Large intestine (tissue), 3 donors: Measurements from ENCODE around the gene TP53BP1. TPM values are rescaled to one million over a fixed set of nuclear protein-coding genes. Genes with fewer than 3 reads are reported as not detected.

ENCODE experiments used
- DNase-seq, 2 donors: peaks; one replicate each; pipeline versions ENCODE4 v3.0.0 to v3.0.0-alpha.2; 2013
- H3K27ac ChIP-seq: one replicate; pipeline ENCODE4 v1.5.1; 2013; ENCODE audit warnings: low read length
- H3K27me3 ChIP-seq: 2 replicates; pipeline ENCODE4 v1.6.1; 2013; ENCODE audit warnings: low read length; ENCODE audit not compliant: control insufficient read depth, insufficient read depth
- H3K36me3 ChIP-seq: 2 replicates; pipeline ENCODE4 v1.6.1; 2013; ENCODE audit warnings: low read length; ENCODE audit not compliant: control insufficient read depth, insufficient read depth
- H3K4me1 ChIP-seq: one replicate; pipeline ENCODE4 v1.6.1; 2013; ENCODE audit warnings: low read length; ENCODE audit not compliant: control insufficient read depth, insufficient read depth
- H3K4me3 ChIP-seq: one replicate; pipeline ENCODE4 v1.5.1; 2013; ENCODE audit warnings: low read length
- H3K9me3 ChIP-seq: one replicate; pipeline ENCODE4 v1.6.1; 2013; ENCODE audit warnings: mild to moderate bottlenecking, low read depth, low read length, moderate library complexity; ENCODE audit not compliant: control insufficient read depth
- WGBS: methylation state at CpG from one replicate; pipeline ENCODE4 v1.1.5; 2013; ENCODE audit warnings: low lambda C conversion rate; ENCODE audit not compliant: insufficient coverage; 5-methylcytosine and 5-hydroxymethylcytosine counted together
- polyA plus RNA-seq: library from polyadenylated mRNA; unstranded; fragments of 120-200 nt; gene quantifications from one replicate; pipeline ENCODE4 v1.2.1, GENCODE V29; 2013

TP53BP1 gene
- polyA plus RNA-seq, 1 donor = 35.6 TPM

DNA sequence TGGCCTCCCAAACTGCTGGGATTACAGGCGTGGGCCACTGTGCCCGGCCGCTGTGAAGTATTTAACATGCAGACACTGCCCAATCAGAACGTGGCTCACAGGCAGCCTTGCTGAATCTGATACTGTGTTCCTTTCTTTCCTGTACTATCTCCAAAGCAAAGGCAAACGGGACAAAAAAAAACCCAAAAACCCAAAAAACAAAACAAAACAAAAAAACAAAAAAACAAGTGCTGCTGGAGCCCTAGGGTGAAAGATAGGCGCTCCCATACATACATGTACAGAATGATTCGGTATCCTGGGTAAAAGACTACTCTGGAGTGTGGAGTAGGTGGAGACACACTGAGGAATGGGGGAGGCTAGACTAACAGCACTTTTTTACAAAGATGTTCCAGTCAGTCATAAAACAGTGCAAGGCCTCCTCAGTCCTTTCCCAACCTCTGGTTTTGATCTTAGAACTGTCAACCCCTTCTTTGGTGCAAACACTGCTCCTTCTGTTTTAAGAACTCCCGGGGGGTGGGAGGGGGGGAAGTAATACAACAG is 16.8 kb upstream of the TP53BP1 start:
- no peak for DNase-seq
- WGBS = 50% methylated on average over 1 of the region's 8 CpGs
- peak overlapping the region; percentile 85 for H3K27ac ChIP-seq
- H3K9me3 ChIP-seq = no peaks in the 10 kb centered on the region
- peaks cover 16% of the 10 kb centered on the region for H3K4me1 ChIP-seq
- H3K27me3 ChIP-seq = no peaks in the 10 kb centered on the region
- H3K36me3 ChIP-seq = no peaks in the 10 kb centered on the region
- peak overlapping the region; percentile 66 for H3K4me3 ChIP-seq

DNA sequence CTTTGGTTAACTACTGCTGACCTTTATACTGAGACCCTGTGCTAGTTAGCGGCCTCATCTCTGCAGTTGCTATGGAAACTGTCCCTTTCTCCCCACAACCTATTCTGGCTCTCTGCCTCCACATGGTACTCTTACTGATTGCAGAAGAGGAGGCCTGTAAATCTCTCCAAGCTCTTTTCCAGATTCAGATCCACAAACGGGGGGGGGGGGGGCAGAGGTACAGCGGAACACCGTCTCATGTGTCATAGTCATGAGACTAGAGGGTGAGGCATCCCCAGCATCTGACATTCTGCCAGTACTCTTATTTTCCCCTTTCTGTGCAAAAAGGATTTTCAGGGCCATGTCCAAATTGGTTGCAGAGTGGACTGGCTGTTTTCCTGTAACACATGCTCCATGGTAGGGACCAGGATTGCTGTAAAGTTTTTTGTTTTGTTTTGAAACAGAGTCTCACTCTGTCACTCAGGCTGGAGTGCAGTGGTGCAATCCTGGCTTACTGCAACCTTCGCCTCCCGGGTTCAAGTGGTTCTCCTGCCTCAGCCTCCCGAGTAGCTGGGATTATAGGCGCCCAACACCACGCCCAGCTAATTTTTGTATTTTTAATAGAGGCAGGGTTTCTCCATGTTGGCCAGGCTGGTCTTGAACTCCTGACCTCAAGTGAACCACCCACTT is 16.2 kb upstream of the TP53BP1 start:
- no peaks in the 10 kb centered on the region for H3K36me3 ChIP-seq
- no peaks in the 10 kb centered on the region for H3K9me3 ChIP-seq
- no peak for DNase-seq
- no peaks in the 10 kb centered on the region for H3K27me3 ChIP-seq
- peaks cover 16% of the 10 kb centered on the region for H3K4me1 ChIP-seq
- peak overlapping the region; percentile 85 for H3K27ac ChIP-seq
- no peak overlapping the region for H3K4me3 ChIP-seq
- WGBS = no CpG with 5 or more reads among the region's 9 CpGs

DNA sequence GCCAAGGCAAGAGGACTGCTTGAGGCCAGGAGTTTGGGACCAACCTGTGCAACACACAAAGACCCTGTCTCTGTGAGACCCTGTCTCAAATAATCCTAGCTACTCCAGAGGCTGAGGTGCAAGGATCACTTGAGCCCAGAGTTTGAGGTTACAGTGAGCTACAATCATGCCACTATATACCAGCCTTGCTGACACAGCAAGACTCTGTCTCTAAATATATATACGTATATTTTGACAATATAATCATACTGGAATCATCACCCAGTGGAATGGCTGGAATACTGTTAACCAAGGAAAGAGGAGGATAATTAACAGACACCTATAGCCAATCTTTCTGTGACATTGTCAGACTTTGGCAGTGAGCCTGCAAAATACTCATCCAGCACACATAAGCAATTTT is 15.5 kb upstream of the TP53BP1 start:
- Histone ChIP-seq H3K36me3 (no peaks in the 10 kb centered on the region), H3K9me3 (no peaks in the 10 kb centered on the region), H3K27ac (no peak overlapping the region), H3K27me3 (no peaks in the 10 kb centered on the region), H3K4me3 (no peak overlapping the region), H3K4me1 (peaks cover 16% of the 10 kb centered on the region)
- DNase-seq = no peak
- no CpG with 5 or more reads among the region's 1 CpG for WGBS

DNA sequence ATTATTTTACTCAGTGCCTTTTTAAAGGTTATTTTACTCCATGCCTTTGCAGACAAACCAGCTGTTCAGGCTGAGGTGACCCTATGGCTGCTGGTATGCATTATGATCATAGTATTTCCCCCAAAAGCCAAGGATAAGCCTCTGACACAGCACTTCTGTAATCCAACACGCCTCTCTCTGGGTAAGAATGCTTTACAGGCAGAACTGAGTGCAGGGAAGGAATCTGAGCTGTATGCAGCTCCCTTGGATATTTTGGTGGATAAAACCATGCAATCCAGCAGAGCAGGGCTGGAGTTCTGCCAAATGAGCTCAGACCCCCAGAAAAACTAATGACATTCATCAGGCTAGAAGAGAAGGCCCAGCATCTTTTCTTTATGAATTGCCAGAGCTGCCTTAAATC is 12.8 kb upstream of the TP53BP1 start:
- Histone ChIP-seq H3K27ac (no peak overlapping the region), H3K9me3 (no peaks in the 10 kb centered on the region), H3K27me3 (no peaks in the 10 kb centered on the region), H3K4me3 (no peak overlapping the region), H3K36me3 (no peaks in the 10 kb centered on the region), H3K4me1 (peaks cover 8% of the 10 kb centered on the region)
- DNase-seq = no peak
- no CpG with 5 or more reads among the region's 1 CpG for WGBS

DNA sequence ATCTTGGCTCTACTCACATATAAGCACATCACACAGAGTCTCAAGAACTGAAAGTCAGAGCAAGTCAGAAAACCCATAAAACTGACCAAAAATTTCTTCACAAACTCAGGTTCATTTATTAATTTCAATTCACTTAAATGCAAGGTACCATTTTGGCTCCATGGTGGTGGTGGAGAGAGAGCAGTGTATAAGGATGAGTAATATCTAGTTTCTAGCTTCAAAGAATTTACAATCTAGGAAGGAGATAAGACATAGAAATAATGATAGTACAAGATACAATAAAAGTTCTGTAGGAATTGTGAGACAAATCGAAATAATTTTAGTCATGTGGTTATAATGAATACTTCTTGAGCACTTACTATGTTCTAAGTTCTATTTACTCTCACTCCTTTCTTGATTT is 6.7 kb upstream of the TP53BP1 start:
- no peaks in the 10 kb centered on the region for H3K4me1 ChIP-seq
- no peaks in the 10 kb centered on the region for H3K27me3 ChIP-seq
- 100% methylated on average over 1 of the region's 1 CpG for WGBS
- H3K9me3 ChIP-seq = no peaks in the 10 kb centered on the region
- no peak overlapping the region for H3K4me3 ChIP-seq
- no peak for DNase-seq
- H3K27ac ChIP-seq = no peak overlapping the region
- no peaks in the 10 kb centered on the region for H3K36me3 ChIP-seq

DNA sequence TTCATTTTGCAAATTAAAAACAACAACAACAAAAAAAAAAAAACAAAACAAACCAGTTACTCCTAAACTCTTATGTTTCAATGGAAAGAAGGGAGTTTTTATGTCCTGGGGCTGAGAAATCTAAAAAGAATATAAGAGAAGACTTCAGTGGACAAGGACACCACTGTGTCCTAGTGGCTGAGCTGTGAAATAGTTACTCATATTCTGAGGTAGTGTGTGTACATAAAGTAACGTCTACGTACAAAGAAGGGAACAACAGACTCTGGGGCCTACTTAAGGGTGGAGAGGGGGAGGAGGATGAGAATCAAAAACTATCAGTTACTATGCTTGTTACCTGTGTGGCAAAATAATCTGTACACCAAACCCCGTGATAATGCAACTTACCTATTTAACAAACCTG is 6.0 kb upstream of the TP53BP1 start:
- DNase-seq = no peak
- no CpG with 5 or more reads among the region's 3 CpGs for WGBS
- Histone ChIP-seq H3K4me1 (no peaks in the 10 kb centered on the region), H3K4me3 (no peak overlapping the region), H3K9me3 (no peaks in the 10 kb centered on the region), H3K27me3 (no peaks in the 10 kb centered on the region), H3K27ac (no peak overlapping the region), H3K36me3 (no peaks in the 10 kb centered on the region)

DNA sequence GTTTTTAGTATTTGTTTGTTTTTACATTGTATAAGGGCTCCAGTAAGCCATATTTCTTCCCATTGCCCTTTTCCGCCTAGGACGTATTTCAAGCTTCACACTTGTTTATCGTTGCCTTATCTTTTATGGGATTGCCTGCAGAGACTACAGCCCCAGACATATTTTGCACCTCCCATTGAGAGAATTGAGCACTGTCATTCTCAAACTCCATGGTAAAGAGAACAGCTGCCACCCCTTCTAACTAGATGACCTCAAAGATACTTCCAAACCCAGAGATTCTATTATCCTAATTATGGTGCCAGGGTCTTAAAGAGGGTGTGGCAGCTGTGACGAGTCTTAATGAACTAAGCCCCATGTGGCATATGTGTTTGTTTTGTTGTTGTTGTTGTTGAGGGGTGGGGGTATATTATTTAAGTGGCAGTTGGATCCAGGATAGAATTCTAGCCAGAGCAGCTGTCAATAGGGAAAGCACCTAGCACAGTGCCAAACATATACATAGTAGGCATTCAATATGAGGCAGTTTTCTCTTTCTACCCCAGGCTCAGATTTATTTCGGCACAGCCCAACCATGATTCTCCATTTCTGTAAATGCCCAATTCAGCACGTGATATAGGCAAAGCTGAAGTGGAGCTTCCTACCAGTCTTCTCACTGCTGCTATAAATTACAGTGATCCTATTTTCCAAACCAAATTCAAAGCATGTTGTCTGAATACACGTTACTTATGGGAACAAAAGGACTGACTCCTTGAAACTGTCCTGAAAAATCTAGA is 932 bp upstream of the TP53BP1 start:
- 0% methylated on average over 3 of the region's 7 CpGs for WGBS
- no peak for DNase-seq
- Histone ChIP-seq H3K4me3 (peak overlapping the region; percentile 78), H3K27me3 (no peaks in the 10 kb centered on the region), H3K9me3 (no peaks in the 10 kb centered on the region), H3K27ac (peak overlapping the region; percentile 79), H3K36me3 (peaks cover 7% of the 10 kb centered on the region), H3K4me1 (peaks cover 9% of the 10 kb centered on the region)

DNA sequence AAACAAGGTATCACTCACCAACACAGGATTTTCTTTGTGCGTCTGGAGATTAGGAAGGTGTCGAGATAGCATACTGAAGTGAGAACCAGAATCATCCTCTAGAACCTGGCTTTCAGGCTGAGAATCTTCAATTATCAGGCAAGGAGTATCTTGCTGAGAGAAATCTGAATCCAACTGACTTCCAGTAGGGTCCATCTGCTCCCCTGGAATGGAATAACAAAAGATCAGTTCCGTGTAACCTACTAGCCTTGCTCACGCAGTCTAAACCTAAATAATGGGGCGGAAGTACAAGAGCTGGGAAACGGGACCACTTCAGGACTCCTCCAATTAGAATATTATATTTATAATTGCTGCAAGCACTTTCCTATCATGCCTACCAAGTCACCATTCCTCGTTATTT is 690 bp downstream of the TP53BP1 start:
- H3K36me3 ChIP-seq = peaks cover 18% of the 10 kb centered on the region
- H3K27ac ChIP-seq = peak overlapping the region; percentile 52
- H3K4me1 ChIP-seq = peaks cover 9% of the 10 kb centered on the region
- H3K27me3 ChIP-seq = no peaks in the 10 kb centered on the region
- H3K4me3 ChIP-seq = peak overlapping the region; percentile 78
- no peak for DNase-seq
- 0% methylated on average over 1 of the region's 7 CpGs for WGBS
- no peaks in the 10 kb centered on the region for H3K9me3 ChIP-seq

DNA sequence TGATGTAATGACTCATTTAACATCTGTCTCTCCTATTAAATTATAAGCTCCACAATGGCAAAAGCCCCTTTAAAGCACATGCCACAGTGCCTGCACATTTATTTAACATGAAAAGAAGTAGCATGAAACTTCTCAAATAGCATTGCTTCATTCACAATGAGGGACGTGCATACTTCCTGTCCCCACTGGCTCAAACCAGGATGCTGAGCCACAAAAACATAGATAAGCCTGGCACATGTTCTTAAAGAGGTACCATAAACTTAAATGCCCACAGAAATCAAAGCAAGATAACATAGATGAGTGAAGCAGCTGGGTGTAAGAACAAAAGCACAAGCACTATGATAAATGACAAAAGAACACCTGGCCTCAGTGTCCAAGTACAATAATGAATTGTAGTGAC is 3.8 kb downstream of the TP53BP1 start:
- no CpG with 5 or more reads among the region's 1 CpG for WGBS
- H3K27me3 ChIP-seq = no peaks in the 10 kb centered on the region
- H3K4me1 ChIP-seq = peaks cover 9% of the 10 kb centered on the region
- no peaks in the 10 kb centered on the region for H3K9me3 ChIP-seq
- H3K36me3 ChIP-seq = peaks cover 30% of the 10 kb centered on the region
- DNase-seq = peak in 1 of 2 donors; percentile 52
- H3K27ac ChIP-seq = no peak overlapping the region
- no peak overlapping the region for H3K4me3 ChIP-seq

DNA sequence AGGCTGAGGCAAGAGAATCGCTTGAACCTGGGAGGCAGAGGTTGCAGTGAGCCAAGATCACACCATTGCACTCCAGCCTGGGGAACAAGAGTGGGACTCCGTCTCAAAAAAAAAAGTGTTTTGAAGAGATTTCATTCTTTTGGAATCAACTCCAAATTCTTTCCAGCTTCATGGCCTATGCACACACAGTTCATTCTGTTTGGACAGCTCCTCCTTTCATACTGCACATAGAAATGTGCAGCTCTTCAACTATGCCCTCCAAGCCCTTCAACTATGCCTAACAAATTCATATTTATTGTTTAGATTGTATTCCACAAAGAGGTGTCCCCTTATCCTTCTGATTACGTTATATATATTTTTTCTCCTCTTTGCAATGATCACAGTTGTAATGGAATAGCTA is 4.2 kb downstream of the TP53BP1 start:
- DNase-seq = no peak
- H3K4me1 ChIP-seq = peaks cover 8% of the 10 kb centered on the region
- H3K27me3 ChIP-seq = no peaks in the 10 kb centered on the region
- 100% methylated on average over 1 of the region's 3 CpGs for WGBS
- no peak overlapping the region for H3K4me3 ChIP-seq
- no peaks in the 10 kb centered on the region for H3K9me3 ChIP-seq
- H3K27ac ChIP-seq = no peak overlapping the region
- peaks cover 30% of the 10 kb centered on the region for H3K36me3 ChIP-seq
